HCEC 1CT (cell line): ENCODE measurements around the gene MECR.

Experiments
- DNase-seq: peaks from one replicate; pipeline ENCODE4 v3.0.0-alpha.2; 2017

The MECR gene, protein sequence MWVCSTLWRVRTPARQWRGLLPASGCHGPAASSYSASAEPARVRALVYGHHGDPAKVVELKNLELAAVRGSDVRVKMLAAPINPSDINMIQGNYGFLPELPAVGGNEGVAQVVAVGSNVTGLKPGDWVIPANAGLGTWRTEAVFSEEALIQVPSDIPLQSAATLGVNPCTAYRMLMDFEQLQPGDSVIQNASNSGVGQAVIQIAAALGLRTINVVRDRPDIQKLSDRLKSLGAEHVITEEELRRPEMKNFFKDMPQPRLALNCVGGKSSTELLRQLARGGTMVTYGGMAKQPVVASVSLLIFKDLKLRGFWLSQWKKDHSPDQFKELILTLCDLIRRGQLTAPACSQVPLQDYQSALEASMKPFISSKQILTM

DNA sequence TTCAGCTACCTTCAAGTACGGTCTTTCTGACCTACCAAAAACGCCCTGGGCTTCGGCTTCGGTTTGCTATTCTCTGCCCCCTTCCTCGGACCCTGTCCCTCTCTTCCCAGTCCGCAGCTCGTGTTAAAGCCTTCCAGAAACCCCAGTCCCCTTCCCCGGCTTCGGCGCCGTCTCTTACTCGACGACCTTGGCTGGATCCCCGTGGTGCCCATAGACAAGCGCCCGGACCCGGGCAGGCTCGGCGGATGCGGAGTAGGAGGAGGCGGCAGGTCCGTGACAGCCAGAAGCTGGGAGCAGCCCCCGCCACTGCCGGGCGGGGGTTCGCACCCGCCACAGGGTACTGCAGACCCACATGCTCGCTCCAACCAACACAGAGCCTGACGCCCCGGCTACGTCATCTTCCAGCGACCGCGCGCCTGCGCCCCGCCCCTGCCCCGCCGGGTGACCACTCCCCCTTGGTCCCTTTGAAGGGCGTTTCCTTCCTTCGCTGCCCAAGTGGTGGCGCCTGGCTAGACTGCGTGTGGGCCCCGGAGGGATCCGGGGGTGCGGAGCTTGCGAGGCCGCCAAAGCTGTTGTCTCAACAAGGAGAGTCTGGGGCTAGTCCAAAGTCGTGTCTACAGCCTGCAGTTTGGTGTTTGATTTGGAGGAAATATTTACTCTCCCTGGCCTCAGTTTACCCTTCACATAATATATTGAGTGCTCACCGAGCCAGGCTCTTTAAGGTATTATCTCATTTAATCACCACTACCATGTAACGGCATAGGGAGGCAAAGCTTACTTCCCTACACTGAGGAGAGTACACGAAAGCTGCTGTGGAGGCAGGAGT lies at the start of gene MECR:
Gene MECR, minus strand, starts transcription at position 382 of the 826 bp plus-strand sequence. Its CDS starts 28 bp downstream, at position 354.
- peak; percentile 90 for DNase-seq

DNA sequence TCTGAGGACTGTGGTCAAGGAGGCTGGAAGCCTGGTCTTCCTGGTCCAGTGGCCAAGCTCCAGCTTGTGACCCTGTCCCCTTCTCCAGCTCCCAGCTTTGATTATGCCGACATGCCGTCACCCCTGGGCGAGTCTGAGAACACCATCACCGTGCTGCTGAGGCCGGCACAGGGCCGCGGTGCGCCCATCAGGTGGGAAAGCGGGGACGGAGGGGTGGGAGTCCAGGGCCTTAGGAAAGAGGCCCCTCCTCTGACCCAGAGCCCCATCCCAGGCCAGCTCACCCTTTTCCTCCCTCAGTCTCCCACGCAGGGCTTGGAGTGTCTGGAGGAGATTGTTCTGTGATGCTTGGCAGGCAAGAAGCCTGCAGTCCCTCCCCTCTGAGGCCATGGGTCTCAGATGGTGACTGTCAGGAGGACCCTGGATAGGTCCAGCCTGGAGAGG lies 49.2 kb upstream of the MECR start:
- no peak for DNase-seq

DNA sequence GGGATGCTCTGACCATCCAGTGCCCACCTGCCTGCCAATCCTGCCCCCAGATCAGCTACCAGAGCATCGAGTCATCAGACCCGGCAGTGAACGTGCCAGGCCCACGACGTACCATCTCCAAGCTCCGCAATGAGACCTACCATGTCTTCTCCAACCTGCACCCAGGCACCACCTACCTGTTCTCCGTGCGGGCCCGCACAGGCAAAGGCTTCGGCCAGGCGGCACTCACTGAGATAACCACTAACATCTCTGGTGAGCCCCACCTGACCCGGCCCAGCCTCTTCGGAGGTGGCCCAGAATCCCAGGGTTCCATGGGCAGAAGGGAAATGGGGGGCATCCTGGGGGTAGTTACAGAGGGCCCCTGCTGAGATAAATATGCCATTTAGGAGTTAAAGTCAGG lies 48.7 kb upstream of the MECR start:
- DNase-seq, result no peak

DNA sequence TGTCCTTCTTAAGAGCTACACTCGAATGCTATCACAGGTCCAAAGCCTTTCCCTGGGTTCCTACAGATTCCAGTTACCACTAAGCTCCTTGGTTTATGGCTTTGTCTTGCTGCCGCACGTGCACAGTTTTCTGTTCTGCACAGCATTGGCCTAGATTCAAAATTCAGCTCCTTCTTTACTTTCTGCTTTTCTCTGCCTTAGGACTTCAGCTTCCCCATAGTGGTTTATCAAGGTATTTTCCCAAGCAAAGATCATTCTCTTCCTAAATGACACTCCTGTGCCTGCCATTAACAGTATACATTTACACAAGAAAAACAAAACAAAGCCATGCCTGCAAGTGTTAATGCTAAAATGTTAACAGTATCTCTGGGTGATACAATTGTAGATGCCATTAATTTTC lies 47.4 kb upstream of the MECR start:
- no peak for DNase-seq

DNA sequence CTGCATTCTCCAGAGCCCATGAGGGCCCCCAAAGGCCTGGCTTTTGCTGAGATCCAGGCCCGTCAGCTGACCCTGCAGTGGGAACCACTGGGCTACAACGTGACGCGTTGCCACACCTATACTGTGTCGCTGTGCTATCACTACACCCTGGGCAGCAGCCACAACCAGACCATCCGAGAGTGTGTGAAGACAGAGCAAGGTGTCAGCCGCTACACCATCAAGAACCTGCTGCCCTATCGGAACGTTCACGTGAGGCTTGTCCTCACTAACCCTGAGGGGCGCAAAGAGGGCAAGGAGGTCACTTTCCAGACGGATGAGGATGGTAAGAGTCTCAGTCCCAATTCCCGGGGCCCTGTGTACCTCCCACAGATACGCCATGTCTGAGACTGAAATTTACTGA lies 44.7 kb upstream of the MECR start:
- no peak for DNase-seq

DNA sequence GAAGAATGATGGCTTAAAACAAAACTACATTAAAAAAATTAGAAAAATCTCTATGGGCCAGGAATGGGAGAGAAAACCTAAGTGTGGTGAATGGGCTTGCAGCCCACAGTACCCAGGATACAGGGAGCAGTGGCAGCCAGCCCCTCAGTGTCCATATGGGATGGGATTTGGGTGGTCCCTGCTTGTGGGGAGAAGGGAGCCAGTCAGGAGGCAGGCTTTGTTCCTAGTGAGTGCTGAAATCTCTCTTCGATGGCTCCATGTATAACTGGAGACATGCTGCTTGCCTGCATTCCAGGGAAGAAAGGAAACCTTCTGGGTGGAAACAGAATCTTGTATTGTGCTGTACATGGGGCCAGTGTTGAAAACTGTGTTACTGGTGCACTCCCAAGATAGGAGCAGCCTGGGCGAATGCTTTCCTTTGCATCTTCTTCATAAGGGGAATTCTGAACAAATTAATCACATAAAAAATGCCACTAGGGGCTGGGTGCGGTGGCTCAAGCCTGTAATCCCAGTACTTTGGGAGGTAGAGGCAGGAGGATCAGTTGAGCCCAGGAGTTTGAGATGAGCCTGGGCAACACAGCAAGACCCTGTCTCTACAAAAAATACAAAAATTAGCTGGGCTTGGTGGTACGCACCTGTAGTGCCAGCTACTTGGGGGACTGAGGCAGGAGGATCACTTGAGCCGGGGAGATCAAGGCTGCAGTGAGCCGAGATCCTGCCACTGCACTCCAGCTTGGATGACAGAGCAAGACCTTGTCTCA lies 41.6 kb upstream of the MECR start:
- DNase-seq, result no peak

DNA sequence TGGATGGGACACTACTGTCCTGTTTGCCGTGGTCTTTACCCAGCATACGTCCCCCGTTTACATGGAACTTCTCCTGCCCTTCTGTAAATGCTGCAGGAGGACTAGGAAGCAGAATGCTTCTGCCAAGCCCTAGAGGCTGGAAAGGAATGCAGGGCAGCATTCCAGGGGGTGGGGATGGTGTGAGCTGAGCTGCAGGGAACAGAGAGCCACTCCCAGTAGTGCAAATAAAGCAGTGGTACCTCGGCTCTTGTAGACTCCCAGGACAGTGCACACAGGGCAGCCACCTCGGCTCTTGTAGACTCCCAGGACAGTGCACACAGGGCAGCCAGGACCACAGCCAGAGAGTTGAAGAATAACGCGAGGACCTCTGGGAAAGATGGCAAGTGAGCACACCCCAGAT lies 41.0 kb upstream of the MECR start:
- no peak for DNase-seq

DNA sequence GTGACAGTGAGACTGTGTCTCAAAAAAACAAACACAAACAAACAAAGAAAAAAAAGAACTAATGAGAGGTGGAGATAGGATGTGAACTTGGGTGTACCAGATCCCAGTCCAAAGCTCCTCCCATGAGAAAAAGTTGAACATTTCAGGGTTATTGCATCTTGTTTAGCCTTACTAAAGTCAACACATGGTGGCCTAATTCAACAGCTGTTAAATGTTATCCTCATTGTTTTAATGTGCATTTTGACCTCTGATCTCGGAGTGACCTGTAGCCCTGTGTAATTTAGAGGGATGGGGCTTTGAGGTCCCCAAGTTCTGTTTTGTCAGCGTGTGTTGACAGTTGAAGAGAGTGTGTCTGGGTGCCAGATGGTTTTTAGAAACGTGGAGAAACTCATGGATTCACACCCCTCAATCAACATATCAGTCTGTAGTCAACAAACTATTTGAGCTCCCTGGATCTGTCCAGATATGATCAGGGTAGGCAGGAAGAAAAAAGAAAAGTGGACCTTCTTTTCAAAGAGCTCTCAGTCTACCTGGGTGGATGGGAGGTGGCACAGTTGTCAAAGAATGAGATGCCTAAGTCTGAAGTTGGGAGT lies 40.3 kb upstream of the MECR start:
- DNase-seq, result no peak

DNA sequence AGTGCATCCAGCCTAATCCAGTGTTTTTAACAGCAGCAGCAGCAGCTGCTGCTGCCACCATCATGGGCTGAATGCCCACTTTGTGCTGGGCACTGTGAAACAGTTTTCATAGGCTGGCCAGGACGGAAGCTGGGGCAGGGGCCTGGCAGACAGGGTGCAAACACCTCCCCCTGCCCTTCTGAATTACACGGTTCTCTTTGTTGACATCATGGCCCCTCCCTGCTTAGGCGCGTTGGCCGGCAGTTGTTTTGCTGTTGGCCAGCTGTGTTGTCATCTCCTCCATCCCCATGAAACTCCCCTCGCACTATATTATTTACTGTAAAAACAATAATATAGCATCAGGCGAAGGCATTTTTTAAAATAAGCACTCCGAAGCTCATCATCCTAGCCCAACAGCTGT lies 38.6 kb upstream of the MECR start:
- no peak for DNase-seq

DNA sequence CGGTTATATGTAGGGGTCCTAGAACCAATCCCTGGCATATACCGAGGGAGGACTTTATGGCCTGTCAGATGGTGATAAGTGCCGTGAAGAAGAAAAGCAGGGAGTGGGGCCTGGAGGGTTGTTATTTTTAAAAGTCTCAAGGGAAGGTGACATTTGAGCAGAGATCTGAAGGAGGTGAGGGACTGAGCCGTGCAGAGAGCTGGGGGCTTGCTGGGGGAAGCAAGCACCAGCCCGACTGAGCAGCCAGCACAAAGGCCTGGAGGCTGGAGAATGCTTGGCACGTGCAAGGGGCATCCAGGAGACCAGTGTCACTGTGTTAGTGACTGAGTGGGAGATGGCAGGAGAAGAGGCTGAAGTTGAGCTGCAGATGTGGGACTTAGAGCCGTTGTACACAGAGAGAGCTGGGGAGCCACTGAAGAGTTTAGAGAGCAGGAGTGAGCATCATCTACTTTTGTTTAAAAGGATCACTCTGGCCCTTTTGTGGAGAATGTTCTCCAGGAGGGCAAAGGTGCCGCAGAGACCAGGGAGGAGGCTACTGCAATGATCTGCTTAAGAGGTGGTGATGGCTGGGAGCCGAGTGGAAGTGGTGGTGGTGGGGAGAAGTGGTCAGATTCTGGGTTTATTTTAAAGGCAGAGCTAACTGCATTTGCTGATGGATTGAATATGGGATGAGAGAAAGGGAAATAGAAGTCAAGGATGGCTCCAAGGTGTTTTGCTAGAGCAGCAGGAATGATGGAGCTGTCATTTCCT lies 36.8 kb upstream of the MECR start:
- no peak for DNase-seq

DNA sequence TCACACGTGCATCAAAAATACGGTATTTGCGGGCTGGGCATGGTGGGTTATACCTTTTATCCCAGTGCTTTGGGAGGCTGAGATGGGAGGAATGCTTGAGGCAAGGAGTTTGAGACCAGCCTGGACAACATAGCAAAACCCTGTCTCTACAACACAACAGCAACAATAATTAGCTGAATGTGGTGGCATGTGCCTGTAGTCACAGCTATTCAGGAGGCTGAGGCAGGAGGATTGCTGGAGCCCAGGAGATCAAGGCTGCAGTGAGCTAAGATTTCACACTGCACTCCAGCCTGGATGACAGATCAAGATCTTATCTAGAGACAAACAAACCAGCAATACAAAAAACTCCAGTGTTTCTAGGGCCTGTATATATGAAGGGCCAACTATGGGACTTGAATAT lies 36.2 kb upstream of the MECR start:
- DNase-seq, result no peak

DNA sequence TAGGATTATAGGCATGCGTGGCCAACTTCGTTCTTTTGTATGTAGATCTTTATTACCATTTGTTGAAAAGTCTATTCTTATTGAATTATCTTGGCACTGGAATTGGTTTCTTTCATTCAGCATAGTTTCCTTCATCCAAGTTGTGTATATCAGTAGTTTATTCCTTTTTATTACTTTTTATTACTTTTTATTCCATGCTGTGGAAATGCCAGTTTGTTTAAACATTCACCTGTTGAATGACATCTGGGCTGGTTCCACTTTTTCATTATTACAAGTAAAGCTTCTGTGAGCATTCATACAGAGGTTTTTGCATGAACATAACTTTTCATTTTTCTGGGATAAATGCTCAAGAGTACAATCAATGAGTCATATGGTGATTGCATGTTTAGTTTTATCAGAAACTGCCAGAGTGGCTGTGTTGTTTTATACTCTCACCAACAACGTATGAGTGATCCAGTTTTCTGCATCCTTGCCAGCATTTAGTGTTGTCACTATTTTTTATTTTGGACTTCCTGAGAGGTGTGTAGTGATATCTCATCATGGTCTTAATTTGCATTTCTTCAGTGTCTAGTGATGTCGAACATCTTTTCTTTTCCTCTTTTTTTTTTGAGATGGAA lies 34.1 kb upstream of the MECR start:
- peak; percentile 13 for DNase-seq

DNA sequence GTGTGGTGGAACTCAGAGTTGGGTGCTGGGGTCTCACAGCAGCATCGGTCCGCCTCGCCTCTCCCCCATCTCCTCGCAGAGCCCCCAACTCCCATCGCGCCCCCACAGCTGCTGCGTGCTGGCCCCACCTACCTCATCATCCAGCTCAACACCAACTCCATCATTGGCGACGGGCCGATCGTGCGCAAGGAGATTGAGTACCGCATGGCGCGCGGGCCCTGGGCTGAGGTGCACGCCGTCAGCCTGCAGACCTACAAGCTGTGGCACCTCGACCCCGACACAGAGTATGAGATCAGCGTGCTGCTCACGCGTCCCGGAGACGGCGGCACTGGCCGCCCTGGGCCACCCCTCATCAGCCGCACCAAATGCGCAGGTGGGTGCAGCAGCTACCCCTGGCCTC lies 29.8 kb upstream of the MECR start:
- no peak for DNase-seq

DNA sequence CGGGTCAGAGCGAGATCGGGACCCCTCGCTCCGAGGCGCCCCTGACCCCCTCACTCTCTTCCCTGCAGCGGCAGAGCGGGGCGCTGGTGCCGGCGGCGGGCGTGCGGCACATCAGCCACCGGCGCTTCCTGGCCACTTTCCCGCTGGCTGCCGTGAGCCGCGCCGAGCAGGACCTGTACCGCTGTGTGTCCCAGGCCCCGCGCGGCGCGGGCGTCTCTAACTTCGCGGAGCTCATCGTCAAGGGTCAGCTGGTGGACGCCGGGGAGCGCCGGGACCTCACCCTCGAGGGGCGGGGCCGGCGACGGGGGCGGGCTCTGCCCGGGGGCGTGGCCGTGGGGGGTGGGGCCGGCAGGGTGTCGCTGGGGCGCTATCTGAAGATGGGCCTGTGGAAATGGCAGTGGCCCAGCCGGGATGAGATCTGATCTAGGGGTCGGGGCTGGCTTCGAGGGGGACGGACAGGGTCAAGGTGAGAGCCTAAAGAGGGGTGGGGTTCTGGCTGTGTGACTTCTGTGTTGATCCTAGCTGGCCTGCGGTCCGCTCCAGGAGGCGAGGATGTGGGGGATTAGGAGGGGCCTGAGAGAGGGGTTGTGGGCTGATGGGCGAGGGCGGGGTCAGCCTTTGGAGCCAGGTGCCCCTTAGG lies 29.2 kb upstream of the MECR start:
- DNase-seq, result no peak

DNA sequence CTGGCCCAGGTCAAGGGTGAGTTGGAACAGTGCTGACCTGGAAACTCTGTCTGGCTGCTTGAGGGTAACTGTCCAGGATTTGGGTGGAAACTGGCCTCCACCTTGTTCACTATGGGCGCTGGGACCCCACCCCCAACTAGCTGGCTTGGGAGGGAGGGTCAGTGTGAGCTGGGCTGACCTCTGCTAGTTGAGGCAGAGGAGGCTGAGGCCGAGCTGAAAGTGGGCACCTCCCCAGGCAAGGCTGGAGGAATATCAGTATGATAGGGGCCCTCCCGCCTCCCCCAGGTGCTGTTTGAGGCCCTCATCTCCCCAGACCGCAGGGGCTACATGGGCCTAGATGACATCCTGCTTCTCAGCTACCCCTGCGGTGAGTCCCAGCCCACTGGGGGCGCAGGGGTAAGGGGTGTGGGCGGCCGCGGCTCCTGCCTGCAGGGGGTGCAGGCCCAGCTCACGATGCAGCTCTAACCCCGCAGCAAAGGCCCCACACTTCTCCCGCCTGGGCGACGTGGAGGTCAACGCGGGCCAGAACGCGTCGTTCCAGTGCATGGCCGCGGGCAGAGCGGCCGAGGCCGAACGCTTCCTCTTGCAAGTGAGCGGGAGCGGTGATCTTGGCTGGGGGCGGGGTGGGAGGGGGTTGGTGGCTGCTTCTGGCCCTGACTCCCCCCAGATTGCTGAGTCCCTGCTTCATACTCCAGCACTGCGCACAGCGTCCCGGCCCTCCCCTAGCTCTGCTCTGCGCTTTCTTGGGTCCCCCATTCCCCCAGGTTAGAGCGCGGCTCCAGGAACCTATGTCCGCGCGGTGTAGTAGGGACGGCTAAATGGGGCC lies 28.5 kb upstream of the MECR start:
- no peak for DNase-seq

DNA sequence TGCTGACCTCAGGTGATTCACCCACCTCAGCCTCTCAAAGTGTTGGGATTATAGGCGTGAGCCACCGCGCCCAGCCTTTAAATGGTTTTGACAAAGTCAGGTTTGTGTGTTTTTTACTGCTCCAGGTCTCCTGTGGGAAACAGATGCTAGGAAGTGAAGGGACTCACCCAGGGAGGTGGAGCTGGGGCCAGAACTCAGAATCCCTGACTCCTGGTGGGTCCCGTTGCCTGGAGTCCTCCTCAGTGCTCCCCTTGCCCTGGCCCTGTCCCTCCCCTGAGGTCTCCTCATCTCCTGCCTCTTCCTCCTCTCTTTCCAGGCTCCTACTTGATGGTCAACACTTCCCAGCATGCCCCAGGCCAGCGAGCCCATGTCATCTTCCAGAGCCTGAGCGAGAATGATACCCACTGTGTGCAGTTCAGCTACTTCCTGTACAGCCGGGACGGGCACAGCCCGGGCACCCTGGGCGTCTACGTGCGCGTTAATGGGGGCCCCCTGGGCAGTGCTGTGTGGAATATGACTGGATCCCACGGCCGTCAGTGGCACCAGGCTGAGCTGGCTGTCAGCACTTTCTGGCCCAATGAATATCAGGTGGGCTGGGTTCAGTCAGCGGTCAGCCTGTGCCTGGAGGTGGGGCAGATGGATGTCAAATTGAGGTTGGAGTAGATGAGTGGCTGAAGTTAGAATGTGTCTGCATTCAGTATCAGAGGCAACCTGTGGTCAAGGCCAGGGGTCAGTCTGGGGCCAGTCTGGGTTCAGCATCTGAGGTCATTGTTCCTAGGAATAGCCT lies 27.6 kb upstream of the MECR start:
- DNase-seq, result no peak

DNA sequence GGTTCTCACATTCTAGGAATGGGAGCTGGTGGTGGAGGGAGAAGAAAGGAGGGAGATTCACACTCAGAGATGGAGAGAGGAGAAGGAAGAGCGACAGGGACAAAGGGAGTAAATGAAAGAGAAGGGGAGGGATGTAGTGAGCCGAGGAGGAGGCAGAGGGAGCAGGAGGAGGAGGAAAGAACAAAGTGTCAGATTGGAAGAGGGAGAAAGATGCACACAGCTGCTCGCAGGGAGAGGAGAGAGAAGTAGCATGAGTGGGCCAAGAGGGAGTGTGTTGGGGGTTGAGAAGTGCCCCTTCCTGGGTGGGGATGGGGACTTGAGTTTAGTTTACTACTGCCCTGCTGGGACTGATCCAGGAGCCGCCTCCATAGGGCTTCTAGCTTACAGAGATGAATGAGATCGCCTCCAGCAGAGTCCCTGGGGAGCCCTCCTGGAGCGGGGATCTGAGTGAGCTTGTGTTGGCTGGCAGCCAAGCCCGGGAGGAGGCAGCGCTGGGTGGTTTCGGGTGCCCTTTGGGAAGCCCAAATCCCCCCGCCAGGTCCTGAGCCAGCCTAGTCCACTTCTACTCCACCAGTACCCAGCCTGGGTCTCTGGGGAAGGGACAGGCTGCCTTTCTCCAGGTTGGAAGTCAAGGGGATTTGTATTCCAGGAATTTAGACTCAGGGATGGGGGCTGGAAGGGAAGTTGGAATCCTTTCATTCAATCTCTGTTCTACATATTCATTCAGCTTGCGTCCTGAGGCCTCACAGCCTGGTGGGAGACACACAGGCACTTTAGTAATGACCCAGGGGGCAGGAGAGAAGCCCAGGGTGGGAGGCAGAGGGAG lies 26.5 kb upstream of the MECR start:
- DNase-seq, result no peak

DNA sequence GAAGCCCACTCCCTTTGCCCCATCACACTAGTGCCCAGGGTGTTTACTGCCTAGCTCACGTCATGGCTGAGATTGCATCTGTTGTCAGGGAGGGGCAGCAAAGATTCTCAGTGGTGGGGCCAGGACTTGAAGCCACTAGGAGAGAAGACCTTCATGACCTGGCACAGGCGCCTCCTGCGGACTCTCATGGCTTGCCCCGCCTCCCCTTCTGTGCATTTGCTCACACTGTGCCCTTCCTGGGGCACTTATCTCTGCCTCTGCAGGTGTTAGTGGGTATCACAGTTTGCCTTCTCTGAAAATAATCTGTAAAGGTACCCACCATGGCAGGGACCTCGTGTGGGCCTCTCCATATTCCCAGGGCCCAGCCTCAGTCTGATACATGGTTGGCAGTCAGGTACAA lies 25.7 kb upstream of the MECR start:
- no peak for DNase-seq
